ENCODE data around the gene FOXN3.
"Not testable (repeated sequence)": the region's sequence is repeated elsewhere in the genome, so short reads cannot be mapped to it uniquely, and the experiment has no call there.

The FOXN3 gene

GRCh38 chr14:89255852-89256251 is 161.2 kb downstream of the FOXN3 start:
- DNase-seq (ENCODE audit: extremely low read depth, low read depth): no peak
- TF ChIP-seq CTCF (IDR thresholded peaks at IDR 0.05; ENCODE audit: low read depth, low read length): no peak

GRCh38 chr14:89255012-89255411 is 162.0 kb downstream of the FOXN3 start:
- no peak for TF ChIP-seq CTCF (IDR thresholded peaks at IDR 0.05; ENCODE audit: low read depth, low read length)
- no peak for DNase-seq (ENCODE audit: extremely low read depth, low read depth)

- DNase-seq (ENCODE audit: extremely low read depth, low read depth): no peak
- no peak for TF ChIP-seq CTCF (IDR thresholded peaks at IDR 0.05; ENCODE audit: low read depth, low read length)
These were observed 162.7 kb downstream of the FOXN3 start for GRCh38 chr14:89254166-89254909.

- no peak; the same call in 1 of the 2 replicates for TF ChIP-seq CTCF (IDR thresholded peaks at IDR 0.05; ENCODE audit: low read depth, low read length)
- no peak for DNase-seq (ENCODE audit: extremely low read depth, low read depth)
These were observed 164.0 kb downstream of the FOXN3 start for GRCh38 chr14:89252887-89253532.

- no peak for TF ChIP-seq CTCF (IDR thresholded peaks at IDR 0.05; ENCODE audit: low read depth, low read length)
- no peak for DNase-seq (ENCODE audit: extremely low read depth, low read depth)
These were observed 166.0 kb downstream of the FOXN3 start for GRCh38 chr14:89251061-89251460.

- DNase-seq (ENCODE audit: extremely low read depth, low read depth): not testable (repeated sequence)
These were observed 166.4 kb downstream of the FOXN3 start for GRCh38 chr14:89250655-89250975.

GRCh38 chr14:89249972-89250654 is 166.9 kb downstream of the FOXN3 start:
- no peak for TF ChIP-seq CTCF (IDR thresholded peaks at IDR 0.05; ENCODE audit: low read depth, low read length)

More at GRCh38 chr14:89249972-89250654, 166.9 kb downstream of the FOXN3 start:
- no peak for DNase-seq (ENCODE audit: extremely low read depth, low read depth)
